Jurkat, Clone E6-1 (cell line): ENCODE measurements around the gene SPTBN4.
"Not testable (repeated sequence)": the region's sequence is repeated elsewhere in the genome, so short reads cannot be mapped to it uniquely, and the experiment has no call there.

Experiments
- DNase-seq: peaks from one replicate; pipeline ENCODE4 v3.0.0-alpha.2; 2011; ENCODE audit warnings: low read depth, low spot score
- H3K4me3 ChIP-seq: 2 replicates; pipeline ENCODE4 v1.5.1; 2011; ENCODE audit warnings: mild to moderate bottlenecking, low read length, control low read depth, moderate library complexity

SPTBN4 gene

DNA sequence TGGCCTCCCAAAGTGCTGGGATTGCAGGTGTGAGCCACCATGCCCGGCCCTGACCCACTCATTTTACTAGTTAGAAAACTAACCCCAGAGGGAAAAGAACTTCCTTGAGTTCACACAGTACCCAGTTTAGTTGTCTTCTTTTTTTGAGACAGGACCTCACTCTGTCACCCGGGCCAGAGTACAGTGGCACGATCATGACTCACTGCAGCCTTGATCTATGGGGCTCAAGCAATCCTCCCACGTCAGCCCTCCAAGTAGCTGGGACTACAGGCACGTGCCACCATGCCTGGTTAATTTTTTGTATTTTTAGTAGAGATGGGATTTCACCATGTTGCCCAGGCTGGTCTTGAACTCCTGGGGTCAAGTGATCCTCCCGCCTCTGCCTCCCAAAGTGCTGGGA, 55.1 kb downstream of the SPTBN4 start:
- DNase-seq, H3K4me3 ChIP-seq: not testable (repeated sequence)

DNA sequence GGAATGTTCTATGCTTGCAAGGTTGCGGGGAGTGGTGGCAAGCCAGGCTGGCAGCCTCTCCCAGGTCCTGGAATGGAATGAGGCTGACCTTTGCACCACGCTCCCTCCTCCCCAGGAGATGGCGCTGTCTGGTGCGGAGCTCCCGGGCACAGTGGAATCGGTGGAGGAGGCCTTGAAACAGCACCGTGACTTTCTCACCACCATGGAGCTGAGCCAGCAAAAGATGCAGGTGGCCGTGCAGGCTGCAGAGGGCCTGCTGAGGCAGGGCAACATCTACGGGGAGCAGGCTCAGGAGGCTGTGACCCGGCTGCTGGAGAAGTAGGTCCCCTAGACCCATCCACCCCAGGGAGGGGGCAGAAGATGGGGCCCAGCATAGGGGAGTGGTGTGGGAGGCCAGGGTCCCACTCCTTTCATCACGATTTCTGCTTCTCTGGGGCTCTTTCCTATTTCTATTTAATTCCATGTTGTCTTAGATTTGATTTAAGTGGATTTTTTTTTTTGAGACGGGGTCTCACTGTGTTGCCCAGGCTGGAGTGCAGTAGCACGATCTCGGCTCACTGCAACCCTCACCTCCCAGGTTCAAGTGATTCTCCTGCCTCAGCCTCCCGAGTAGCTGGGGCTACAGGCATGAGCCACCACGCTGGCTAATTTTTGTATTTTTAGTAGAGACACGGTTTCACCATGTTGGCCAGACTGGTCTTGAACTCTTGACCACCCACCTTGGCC, 56.7 kb downstream of the SPTBN4 start:
- DNase-seq: peak; percentile 56
- H3K4me3 ChIP-seq: peak overlapping the region; percentile 24

DNA sequence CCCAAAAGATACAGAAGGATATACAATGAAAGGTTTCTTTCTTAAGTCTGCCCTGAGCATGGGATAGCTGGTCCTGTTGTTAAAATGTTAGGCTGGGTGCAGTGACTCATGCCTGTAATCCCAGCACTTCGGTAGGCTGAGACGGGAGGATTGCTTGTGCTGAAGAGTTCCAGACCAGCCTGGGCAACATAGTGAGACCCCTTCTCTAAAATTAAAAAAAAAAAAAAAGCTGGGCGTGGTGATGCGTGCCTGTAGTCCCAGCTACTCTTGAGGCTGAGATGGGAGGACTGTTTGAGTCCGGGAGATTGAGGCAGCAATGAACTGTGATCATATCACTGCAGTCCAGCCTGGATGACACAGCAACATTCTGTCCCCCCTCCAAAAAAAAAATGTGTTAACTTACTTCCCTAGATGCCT, 57.3 kb downstream of the SPTBN4 start:
- no peak for DNase-seq

DNA sequence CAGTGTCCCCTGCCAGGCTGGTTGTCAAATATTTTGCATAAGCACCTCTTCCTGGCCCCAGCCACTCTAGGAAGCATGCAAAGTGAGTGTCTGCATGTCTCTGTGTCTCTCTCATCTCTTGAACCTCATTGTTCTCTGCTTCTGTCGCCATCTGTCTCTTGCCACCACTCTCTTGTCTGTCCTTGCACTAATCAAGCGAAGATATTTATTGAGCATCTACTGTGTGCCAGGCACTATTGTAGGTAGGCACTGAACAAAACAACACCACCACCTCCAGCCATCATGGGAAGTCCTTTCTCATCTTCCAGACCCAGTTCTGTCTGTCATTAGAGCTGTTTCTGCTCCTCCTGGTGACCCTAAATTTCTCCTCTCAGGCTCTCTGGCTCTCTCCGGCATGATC, 57.9 kb downstream of the SPTBN4 start:
- DNase-seq: no peak

More for the DNA sequence above, 57.3 kb downstream of the SPTBN4 start:
- H3K4me3 ChIP-seq: no peak overlapping the region

DNA sequence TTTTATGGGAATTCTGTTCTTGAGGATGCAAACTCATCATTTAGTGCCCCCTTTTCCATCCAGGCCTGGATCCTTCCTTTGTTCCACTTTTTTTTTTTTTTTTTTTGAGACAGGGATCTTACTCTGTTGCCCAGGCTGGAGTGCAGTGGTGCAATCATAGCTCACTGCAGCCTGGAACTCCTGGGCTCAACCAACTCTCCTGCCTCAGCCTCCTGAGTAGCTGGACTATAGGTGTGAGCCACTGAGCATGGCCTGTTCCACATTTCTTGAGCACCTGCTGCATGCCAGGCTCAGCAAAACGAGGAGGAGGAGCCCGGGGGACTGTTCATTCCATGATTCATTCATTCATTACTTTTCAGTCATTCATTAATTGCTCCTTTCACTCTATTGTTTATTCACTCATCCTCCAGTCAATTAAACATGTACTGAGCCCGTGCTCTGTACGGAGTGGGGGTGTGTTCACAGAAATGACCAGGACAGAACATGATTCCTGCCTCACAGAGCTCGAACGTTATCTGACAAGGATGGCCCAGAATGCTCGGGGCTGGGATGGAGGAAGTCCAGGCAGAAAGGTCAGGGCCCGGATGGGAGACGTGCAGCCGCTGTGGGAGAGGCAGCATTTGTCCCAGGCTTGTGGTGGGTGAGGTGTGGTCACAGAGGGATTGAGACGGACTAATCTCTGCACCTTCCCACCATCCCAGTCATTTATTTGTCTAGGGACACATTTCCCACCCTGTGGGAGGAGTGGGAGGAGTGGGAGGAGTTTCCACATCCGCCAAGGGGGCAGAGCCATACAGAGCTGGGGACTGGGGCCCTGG, 58.6 kb downstream of the SPTBN4 start:
- no peak for DNase-seq
- no peak overlapping the region for H3K4me3 ChIP-seq

More for the DNA sequence above, 57.9 kb downstream of the SPTBN4 start:
- H3K4me3 ChIP-seq: no peak overlapping the region

DNA sequence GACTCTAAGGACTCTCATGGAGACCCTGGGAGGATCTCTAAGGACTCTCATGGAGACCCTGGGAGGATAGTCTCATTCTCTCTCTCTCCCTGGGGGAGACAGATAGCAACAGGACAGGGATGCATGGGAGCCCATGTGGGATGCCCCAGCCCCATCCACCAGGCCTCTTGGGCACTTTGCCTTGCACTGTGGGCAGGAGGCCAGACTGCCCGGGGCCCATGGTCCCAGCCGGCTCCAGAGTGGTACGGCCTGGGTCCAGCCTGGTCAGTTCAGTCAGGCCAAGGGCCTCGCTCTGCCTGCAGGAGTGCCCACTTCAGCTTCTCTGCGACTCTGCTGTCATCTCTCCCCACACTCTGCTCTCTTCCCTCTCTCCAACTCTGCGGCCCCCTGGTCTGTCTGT, 61.3 kb downstream of the SPTBN4 start:
- no peak overlapping the region for H3K4me3 ChIP-seq
- no peak for DNase-seq

DNA sequence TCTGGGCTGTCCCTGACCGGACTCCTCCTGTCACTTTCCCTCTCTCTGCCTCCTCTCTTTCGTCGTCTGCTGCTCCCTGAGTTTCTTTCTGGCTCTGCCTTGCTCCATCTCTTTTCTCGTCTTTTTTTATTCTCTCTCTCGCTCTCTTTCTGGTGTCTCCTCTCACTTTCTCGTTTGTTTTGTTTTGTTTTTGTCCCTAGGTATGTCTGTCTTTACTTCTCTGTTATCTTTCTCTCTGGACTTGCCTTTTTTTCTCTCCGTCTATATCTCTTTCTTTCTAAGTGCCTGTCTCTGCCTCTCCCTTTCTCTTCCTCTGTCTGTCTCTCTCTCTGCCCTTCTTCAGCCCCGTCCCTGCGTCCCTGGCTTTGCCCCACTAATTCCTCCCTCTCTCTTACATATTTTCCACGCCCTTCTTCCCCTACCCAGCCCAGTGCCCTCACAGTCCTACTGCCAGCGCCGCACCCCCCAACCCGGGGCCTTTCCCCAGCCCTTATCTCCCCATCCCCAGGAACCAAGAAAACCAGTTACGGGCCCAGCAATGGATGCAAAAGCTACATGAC, 61.8 kb downstream of the SPTBN4 start:
- no peak for DNase-seq
- no peak overlapping the region for H3K4me3 ChIP-seq

DNA sequence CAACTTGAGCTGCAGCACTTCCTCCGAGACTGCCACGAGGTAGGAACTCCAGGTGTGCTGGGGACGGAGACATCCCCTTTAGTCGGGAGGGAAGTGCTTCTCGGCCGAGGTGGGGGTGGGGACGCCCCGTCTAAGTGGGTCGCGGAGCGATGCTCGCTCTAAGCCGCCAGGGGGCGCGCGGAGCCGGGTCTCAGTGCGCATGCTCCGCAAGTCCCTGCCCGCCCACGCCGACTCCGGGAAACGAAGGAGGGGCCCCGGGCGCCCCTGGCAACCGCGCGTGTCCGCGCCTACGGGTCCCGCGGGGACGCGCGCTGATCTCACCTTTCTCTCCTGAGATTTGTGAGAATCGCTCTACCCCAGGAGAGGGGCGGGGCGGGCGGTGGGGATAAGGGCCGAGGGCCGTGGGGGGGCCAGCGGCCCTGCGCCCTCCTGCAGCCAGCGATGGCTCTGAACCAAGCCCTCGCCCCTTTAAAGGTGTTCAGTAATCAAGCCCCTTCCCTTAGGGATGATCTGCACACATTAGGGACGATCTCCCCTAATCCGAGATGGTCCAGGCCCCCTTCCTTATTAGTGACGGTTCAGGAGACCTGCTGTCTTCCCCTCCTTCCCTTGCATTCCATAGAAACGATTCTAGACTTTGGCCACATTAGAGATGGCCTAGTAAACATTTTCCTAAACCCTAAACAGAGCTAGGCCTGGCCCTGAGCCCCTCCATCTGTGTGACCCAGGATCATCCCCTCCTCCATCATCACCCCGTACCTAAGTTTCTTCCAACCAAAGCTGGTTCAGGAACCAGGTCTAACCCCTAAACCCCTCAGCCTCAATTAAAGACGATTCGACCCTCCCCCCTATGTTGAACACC, 62.5 kb downstream of the SPTBN4 start:
- DNase-seq: peak; percentile 83
- peak overlapping the region; percentile 33 for H3K4me3 ChIP-seq

DNA sequence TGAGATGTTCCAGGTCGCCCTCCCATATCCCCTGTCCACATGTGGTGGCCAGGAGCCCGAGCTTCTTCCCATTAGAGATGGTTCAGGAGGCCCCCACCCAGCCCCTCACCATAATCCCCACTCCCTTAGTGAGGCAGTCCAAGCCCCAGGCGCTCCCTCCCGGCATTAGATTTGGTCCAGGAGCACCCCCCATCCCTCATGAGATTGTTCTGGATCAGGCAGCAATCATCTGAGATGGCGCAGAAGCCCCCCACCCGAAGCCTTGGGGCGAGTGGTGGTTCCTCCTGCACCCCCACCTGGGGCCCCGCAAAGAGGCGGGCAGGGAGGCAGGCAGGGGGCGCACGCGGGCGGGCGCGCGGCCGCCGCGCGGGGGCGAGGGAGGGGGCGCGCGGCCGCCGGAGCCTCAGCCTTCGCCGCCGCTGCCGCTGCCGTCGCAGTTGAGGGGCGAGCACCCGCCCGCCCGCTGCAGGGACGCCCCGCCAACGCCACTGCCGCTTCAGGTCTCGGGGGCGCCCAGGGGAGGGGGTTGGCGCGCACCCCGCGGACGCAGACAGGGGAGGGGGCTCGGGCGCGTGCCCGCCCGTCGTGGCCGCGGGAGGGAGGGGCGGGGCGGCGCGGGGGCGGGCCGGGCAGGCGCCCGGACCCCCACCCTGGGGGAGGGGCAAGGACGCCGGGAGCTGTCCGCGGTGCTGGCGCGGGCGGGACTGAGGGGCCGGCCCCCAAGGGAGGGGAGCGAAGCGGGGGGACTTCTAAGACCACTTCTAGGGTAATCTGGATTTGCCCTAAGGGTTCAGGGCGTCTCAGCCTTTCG, 63.5 kb downstream of the SPTBN4 start:
- H3K4me3 ChIP-seq: peak overlapping the region; percentile 38
- no peak for DNase-seq

DNA sequence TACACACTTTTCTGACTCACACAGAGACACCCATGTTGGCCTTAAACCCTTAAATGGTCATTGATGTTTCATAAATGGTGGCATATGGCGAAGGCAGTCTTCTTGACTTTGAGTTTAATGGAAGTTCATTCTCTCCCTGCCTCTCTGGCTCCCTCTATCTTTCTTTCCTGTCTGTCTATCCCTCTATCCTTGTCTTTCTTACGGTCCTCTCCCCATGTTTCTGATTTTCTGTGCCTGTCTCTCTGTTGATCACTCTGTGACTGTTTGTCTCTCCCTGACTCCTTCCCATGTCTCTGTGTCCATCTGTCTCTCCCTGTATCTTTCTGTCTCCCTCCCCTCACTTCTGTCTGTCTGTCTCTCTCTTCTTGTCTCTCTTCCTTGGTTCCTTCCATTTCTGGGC, 66.7 kb downstream of the SPTBN4 start:
- no peak for DNase-seq
- no peak overlapping the region for H3K4me3 ChIP-seq

DNA sequence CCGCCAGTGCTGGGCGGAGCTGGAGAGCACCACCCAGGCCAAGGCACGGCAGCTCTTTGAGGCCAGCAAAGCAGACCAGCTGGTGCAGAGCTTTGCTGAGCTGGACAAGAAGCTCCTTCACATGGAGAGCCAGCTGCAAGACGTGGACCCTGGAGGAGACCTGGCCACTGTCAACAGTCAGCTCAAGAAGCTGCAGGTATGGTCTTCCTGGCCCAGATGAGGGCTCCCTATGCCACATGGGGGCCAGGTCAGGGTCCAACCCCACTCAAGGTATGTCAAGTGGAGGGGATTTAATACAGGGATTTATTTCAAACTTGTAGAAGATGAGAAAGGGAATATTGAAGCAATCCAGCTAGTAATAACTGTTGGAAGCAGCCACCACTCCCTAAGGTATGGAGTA, 67.3 kb downstream of the SPTBN4 start:
- no peak for DNase-seq
- no peak overlapping the region for H3K4me3 ChIP-seq

DNA sequence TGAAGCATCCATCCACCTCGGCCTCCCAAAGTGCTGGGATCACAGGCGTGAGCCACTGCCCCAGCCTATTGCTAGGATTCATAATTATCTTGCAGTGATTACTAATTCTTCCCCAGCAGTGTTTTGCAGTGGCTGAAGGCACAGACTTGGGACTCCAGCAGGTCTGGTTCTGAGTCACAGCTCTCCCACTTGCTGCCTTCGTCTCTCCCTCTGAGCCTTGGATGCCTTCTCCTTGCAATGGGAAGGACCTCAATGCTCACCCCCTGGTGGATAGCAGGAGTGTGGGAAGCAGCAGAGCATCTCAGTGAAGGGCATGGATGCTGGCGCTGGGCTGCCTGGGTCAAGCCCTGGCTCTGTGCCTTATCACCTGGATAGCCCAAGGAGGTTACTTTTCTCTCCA, 72.3 kb downstream of the SPTBN4 start:
- DNase-seq: no peak
- H3K4me3 ChIP-seq: no peak overlapping the region

DNA sequence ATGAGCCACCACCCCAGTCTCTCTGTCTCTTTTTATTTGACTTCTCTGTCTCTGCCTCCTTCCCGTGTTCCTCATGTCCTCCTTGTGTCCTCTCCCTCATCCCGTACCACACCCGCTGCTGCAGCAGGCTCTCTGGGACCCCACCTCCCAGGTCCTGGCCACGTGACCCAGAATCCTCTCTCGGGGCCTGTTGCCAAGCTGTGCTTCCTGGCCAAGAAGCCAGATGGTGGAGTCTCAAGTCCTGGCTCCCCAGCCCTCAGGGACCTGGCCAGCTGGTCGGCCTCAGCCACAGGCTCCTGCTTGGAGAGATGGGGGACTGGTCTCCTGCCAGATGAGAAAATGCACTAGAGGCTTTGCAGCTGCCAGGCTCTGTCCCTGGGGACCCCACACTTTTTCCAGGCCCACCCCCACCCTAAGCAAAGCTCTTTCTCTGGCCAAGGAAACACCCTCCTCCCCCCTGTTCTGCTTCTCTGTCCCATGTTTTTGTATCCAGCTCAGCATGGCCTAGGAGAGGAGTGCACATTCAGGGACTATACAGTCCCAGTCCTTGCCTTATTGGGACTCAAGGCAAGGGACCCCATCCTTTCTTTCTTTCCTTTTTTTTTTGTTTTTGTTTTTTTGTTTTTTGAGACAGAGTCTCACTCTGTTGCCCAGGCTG, 75.5 kb downstream of the SPTBN4 start:
- H3K4me3 ChIP-seq: no peak overlapping the region
- no peak for DNase-seq

DNA sequence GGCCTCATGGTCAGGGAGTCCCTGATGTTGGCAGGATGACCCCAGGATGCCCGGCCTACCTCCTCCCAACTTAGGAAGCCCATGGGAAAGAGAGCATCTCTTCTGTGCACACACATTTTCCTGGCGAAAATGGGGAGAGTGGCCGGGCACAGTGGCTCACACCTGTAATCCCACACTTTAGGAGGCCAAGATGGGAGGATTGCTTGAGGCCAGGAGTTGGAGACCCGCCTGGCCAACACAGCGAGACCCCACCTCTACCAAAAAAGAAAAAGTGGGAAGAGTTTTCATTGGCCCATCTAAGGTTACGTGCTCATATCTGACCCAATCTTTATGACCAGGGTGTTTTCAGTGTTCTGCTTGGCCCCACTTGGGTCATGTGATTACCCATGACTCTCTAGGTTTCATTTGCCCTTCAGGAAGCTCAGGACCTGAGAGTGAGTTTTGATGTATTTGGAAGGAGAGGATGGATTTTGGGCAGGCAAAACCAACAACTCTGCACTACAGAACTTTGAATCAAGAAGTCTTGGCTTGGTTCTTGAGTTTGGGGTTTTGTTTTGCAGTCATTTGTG, 76.3 kb downstream of the SPTBN4 start:
- DNase-seq: no peak

DNA sequence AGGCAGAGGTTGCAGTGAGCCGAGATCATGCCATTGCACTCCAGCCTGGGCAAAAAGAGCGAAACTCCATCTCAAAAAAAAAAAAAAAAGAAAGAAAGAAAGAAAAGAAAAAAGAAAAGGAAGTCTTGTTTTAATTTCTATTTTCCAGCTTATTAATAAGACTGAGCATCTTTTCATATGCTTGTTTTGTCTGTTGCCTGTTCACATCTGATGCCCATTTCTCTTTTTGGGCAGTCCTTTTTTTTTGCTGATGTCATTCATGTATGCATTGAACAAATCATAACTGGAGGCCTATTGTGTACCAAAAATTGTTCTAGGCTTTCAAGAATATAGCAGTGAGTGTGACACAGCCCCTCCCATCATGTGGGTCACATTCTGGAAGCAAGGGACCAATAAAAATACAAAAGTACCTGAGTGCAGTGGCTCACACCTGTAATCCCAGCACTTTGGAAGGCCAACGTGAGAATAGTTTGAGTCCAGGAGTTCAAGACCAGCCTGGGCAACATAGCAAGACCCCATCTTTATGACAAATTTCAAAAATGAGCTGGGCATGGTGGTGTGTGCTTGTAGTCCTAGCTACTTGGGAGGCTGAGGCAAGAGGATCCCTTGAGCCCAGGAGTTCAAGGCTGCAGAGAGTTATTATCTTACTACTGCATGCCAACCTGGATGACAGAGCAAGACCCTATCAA, 79.5 kb downstream of the SPTBN4 start:
- not testable (repeated sequence) for DNase-seq, H3K4me3 ChIP-seq

More for the DNA sequence above, 76.3 kb downstream of the SPTBN4 start:
- no peak overlapping the region for H3K4me3 ChIP-seq

DNA sequence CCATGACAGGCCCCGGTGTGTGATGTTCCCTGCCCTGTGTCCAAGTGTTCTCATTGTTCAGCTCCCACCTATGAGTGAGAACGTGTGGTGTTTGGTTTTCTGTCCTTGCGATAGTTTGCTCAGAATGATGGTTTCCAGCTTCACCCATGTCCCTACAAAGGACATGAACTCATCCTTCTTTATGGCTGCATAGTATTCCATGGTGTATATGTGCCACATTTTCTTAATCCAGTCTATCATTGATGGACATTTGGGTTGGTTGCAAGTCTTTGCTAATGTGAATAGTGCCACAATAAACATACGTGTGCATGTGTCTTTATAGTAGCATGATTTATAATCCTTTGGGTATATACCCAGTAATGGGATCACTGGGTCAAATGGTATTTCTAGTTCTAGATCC, 80.4 kb downstream of the SPTBN4 start:
- not testable (repeated sequence) for H3K4me3 ChIP-seq, DNase-seq

DNA sequence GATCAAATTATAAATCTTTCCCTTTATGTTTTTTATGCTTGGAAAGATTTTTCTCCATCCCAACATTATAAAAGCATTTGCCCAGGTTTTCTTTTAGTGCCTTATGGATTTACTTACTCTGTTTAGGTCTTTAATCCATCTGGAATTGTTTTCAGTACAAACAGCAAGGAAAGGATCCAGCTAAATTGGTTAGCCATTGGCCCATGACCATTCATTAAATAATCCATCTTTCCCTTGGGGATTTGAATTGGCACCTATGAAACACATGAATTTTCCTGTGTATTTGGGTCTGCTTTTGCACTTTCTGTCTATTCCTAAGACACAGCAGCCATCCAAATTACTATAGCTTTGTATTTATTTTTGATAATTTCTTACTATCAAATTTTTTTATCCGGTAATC, 81.0 kb downstream of the SPTBN4 start:
- H3K4me3 ChIP-seq: no peak overlapping the region
- DNase-seq: no peak
